ES-I3 (cell line): ENCODE measurements around the gene PRRX1.

Experiments
- H3K36me3 ChIP-seq: 2 replicates; pipeline ENCODE4 v1.6.1; 2013; ENCODE audit warnings: mild to moderate bottlenecking, low read length, control low read depth, moderate library complexity; ENCODE audit not compliant: insufficient read depth
- H3K4me1 ChIP-seq: 2 replicates; pipeline ENCODE4 v1.6.1; 2013; ENCODE audit warnings: mild to moderate bottlenecking, control low read depth, low read length; ENCODE audit not compliant: insufficient read depth
- H3K9ac ChIP-seq: 2 replicates; pipeline ENCODE4 v1.6.1; 2013; ENCODE audit warnings: low read depth, mild to moderate bottlenecking, low read length, moderate library complexity
- H3K9me3 ChIP-seq: 2 replicates; pipeline ENCODE4 v1.6.1; 2013; ENCODE audit warnings: mild to moderate bottlenecking, low read length, moderate library complexity; ENCODE audit not compliant: control insufficient read depth, insufficient read depth

PRRX1 gene

DNA sequence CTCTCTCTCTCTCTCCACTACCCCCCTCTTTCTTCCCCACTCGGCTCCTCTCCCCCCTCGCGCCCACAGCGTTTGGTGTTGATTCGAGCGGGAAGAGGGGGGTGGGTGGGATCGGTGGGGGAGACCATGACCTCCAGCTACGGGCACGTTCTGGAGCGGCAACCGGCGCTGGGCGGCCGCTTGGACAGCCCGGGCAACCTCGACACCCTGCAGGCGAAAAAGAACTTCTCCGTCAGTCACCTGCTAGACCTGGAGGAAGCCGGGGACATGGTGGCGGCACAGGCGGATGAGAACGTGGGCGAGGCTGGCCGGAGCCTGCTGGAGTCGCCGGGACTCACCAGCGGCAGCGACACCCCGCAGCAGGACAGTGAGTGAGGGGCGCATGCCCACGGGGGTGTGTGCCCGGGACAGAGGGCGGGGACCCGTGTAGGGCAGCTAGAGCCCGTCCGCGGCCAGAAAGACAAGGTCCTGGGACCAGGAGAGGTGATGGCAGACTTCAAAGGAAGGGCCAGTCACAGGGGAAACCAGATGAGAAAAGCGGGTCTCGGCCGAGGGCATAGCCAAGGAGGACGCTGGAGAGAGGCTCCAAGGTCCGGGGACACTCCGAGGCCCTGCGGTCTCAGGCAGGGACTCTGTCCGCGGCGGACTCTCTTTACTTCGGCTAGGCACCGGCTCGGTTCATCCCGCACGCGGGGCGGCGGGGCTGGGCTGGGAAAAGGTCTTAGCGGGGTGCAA is at the start of gene PRRX1:
Gene PRRX1, plus strand, starts transcription at position 39 of the 735 bp plus-strand sequence. Its CDS starts 88 bp downstream, at position 127.
- H3K9ac ChIP-seq = peak within 1 kb of the TSS; percentile 47; the same call in 1 of the 2 replicates
- no peaks in the 10 kb centered on the region for H3K36me3 ChIP-seq
- no peaks in the 10 kb centered on the region for H3K9me3 ChIP-seq
- peaks cover 5% of the 10 kb centered on the region; the same call in 1 of the 2 replicates for H3K4me1 ChIP-seq

DNA sequence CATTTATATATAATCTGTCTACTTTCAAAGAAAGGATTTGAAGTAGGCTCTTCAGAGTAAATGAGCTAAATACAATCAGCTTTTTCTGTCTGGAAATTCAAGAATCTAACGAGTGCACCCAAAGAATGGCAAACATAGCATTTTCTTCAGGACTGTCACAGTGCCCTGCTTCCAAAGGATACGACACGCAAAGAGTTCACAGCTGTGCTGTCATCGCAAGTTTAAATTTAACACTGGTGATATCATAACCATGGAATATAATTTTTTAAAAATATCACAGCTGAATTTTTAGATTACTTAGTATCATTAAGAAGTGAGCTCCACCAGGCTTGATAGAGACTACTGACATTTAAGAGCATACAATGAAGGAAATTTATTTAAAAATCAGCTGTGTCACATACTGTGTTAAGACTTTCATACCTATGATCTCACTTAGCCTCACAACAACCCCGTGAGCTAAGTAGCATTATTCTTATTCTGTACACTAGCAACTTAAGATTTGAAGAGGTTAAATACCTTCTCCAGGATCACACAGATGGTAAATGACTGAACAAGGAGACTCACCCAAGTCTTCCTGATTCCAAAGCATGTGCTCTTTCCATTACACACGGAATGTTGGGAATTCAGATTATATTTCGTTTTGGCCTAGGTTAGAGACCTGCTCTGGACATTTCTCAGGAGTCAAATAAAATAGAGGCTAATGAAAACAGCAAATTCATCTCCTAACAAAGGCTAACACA is 46.2 kb upstream of the PRRX1 start:
- Histone ChIP-seq H3K36me3 (no peaks in the 10 kb centered on the region), H3K4me1 (no peaks in the 10 kb centered on the region), H3K9me3 (no peaks in the 10 kb centered on the region), H3K9ac (no peak overlapping the region)

DNA sequence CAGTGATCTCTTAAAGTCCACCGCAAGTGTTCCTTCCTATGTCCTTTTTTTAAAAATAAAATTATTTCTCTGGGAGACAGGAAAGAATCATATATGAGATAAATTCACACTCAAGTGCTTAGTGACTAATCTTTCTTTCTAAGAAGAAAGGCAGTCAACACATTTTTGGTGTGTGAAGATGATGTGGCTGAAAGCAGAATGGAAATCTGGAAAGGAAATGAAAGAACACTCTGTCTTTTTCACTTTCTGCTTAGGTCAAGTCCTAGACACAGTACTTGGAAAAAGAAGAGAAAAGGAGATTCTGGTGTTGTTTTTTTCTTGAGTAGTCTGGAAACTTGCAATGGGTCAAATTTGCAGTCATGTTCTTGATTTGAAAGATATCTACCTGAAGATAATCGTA is 45.5 kb upstream of the PRRX1 start:
- H3K9ac ChIP-seq = no peak overlapping the region

DNA sequence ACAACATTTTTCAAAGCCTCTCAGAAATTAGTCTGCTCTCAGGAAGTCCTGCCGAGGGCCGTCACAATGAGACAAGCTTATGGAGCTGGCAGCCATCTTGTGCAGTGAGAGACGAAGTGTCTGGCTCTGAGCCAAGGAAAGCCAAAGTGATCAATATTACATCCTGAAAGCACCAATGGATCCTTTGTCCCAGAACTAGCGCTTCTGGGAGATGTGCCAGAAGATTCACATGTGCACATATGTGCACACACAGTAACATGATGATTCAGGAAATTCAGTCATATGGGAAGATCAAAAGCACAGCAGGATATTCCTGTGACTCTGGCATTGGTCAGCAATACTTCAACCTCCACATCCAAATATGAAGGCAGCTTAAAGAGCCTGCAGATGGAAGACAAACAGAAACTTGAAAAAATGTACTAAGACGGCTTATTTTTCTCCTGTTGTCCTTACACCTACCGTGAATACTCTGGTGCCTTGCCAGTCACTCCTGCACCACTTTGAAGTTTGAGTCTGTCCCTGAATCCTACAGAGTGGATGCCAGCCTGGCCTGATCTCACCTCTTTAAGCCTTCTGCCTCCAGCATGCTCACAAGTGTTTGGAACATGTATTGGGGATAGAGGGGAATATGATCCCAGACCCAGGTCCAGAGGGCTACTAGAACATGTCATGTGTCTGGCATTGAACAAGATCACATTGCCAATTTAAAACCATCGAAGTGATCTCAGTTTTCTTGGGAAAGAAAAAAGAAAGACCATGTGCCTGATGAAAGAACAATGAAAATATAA is 44.5 kb upstream of the PRRX1 start:
- no peak overlapping the region for H3K9ac ChIP-seq
- H3K4me1 ChIP-seq = no peaks in the 10 kb centered on the region

More for the DNA sequence above, 45.5 kb upstream of the PRRX1 start:
- no peaks in the 10 kb centered on the region for H3K9me3 ChIP-seq
- H3K36me3 ChIP-seq = no peaks in the 10 kb centered on the region
- H3K4me1 ChIP-seq = no peaks in the 10 kb centered on the region

DNA sequence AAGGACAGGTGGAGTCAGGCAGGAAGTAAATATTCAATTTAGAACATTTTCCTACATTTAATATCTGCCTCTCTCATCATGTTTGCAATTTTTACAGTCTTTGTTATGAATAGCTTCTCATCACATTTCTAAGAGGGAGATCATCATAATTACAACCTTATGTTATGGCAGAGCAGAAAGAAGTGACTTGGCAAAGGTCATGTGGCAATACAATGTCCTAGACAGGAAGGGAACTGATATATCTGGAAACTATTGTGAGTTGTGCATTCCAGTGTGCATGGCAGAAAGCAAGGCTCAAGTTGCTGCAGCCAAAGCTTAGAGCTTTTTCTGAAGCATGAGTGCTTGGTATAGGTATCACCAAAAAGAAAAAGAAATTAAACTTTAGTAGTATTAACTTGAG is 43.8 kb upstream of the PRRX1 start:
- no peaks in the 10 kb centered on the region for H3K9me3 ChIP-seq
- H3K9ac ChIP-seq = no peak overlapping the region
- H3K4me1 ChIP-seq = no peaks in the 10 kb centered on the region
- H3K36me3 ChIP-seq = no peaks in the 10 kb centered on the region

More for the DNA sequence above, 44.5 kb upstream of the PRRX1 start:
- Histone ChIP-seq H3K36me3 (no peaks in the 10 kb centered on the region), H3K9me3 (no peaks in the 10 kb centered on the region)

DNA sequence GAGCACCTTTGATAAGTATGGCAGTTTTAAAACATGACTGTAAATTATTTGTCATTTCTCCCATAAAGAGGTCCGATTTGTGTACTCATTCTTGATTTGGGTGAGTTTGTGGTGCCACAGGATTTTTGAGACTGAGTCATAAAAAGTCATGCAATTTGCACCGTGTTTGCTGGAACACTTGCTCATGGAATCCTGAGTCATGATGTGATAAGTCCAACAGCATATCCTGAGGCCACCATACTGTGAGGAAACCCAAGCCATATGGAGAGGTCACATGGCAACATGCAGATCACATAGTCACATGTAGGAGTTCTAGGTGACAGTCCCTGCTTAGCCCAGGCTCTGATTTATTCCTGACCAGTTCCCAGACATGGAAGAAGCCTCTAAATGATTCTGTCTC is 40.8 kb upstream of the PRRX1 start:
- no peak overlapping the region for H3K9ac ChIP-seq
- H3K36me3 ChIP-seq = no peaks in the 10 kb centered on the region

DNA sequence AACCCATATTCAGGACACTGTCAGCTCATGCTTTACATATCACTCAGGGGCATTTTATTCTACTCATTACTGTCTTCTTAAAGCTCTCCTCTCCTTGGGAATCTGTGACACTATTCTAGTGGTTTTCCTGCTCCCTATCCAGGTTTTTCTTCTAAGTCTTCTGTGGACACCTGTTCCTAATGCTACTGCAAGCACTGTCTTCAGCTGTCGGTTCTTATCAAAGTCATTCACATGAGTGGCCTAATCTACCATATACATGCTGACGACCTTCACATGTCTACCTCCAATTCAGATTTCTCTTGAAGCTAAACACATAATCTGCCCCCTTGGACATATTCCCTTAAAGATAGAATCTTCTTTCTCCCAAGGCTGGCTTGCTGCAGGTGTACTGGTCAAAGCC is 39.8 kb upstream of the PRRX1 start:
- Histone ChIP-seq H3K36me3 (no peaks in the 10 kb centered on the region), H3K4me1 (no peaks in the 10 kb centered on the region), H3K9ac (no peak overlapping the region), H3K9me3 (no peaks in the 10 kb centered on the region)

More for the DNA sequence above, 40.8 kb upstream of the PRRX1 start:
- Histone ChIP-seq H3K9me3 (no peaks in the 10 kb centered on the region), H3K4me1 (no peaks in the 10 kb centered on the region)

DNA sequence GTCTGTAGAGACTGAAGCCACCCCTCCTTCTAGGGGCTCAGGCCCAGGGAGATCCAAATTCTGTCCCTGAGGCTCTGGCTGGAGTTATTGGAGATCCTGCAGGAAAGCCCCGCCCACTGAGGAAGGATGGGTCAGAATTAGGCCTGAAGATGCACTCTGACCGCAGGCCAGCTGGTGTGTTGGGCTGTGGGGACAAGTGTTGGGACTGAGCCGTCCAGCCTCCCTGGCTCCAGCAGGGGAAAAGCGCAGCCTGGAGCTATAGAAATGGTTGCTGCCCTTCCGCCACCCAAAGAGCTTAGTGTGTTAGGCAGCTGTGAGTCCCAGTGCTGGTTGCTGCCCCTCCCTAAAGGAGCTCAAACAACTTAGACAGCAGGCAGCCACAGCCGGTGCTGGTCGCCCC is 33.0 kb upstream of the PRRX1 start:
- no peaks in the 10 kb centered on the region for H3K36me3 ChIP-seq
- H3K9ac ChIP-seq = no peak overlapping the region
- H3K4me1 ChIP-seq = no peaks in the 10 kb centered on the region
- no peaks in the 10 kb centered on the region for H3K9me3 ChIP-seq

DNA sequence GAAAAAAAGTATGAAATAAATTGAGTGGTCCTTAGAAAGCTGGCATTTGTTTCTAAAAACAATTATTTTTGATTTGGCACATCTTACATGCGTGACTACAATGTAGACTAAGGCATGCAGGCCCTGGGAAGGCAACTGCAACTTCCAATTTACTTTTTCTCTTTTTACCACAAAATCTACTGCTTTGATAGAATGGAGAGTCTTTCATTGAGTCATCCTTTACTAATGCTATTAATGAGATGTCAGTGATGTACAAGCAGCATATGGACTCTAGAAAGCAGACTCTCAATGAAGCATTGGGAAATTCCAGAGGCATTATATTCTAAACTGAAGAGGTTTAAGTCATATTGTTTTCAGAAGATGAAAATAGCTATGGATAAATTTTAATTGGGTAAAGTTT is 29.6 kb upstream of the PRRX1 start:
- no peak overlapping the region for H3K9ac ChIP-seq
- H3K9me3 ChIP-seq = no peaks in the 10 kb centered on the region
- H3K4me1 ChIP-seq = no peaks in the 10 kb centered on the region
- no peaks in the 10 kb centered on the region for H3K36me3 ChIP-seq

DNA sequence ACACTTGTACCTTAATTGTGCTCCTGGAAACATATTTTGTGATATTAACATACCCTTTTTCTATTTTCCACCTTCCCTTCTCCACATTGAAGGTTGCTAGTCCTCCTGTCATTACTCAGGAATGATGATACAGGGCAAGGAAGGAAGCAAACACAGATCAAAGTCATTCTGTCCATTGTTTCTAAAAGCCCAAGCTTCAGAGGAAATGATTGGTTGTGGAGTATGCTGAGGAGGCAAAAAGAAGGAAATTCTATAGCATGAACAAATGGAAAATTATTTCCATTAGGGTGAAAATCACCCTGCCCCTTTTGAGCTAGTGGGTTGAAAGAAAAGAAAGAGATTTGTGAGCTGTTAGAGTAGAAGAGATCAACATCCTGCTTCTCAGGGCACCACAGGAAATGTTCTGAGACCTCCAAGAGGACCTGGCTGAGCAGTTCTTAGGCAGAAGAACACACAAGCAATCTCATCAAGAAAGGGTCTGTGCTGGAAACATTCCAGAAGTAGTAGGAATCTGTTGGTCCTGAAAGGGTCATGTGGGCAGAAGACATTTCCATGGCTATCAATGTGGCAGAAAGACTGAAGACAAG is 29.0 kb upstream of the PRRX1 start:
- no peaks in the 10 kb centered on the region for H3K9me3 ChIP-seq
- no peaks in the 10 kb centered on the region for H3K36me3 ChIP-seq
- H3K4me1 ChIP-seq = no peaks in the 10 kb centered on the region
- H3K9ac ChIP-seq = no peak overlapping the region

DNA sequence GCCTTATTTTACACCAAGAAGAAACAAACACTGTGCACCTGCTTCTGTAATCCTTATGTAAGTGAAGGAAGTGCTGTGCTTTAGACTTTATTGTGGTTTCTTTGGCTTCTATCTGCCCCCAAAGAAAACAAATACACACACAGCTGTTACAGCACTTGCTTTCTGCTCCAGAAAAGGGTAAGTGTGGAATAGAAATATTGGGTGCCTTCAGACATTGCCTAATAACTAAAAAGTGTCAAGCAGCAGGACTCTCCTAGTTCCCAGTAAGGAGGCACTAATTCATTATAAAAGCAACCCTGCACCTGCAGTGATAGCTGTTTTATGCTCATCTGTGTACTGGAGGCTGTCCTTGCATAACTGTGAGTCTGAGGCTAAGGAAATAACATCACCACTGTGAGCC is 23.4 kb upstream of the PRRX1 start:
- Histone ChIP-seq H3K36me3 (no peaks in the 10 kb centered on the region), H3K4me1 (no peaks in the 10 kb centered on the region), H3K9me3 (no peaks in the 10 kb centered on the region), H3K9ac (no peak overlapping the region)

DNA sequence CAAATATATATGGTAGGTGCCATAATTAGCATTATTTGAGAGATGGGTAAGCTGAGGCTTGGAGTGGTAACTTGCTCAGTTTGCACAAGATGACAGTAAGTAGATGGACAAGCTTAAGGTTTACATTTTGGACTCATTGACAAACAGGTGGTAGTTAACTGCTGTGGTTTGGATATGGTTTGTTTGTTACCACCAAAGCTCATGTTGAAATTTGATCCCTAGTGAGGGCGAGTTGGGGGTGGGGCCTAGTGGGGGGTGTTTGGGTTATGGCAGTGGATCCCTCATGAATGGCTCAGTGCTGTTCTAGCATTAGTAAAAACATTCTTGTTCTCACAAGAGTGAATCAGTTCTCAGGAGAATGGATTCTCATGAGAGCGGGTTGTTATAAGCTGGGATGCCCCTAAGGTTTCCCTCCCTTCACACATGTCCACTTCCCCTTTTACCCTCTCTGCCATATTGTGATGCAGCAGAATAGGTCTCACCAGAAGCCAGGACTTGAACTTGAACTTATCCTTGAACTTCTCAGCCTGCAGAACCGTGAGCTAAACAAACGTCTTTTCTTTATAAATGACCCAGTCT is 6.6 kb upstream of the PRRX1 start:
- no peak overlapping the region for H3K9ac ChIP-seq
- H3K9me3 ChIP-seq = no peaks in the 10 kb centered on the region
- no peaks in the 10 kb centered on the region for H3K36me3 ChIP-seq
- peaks cover 8% of the 10 kb centered on the region for H3K4me1 ChIP-seq

DNA sequence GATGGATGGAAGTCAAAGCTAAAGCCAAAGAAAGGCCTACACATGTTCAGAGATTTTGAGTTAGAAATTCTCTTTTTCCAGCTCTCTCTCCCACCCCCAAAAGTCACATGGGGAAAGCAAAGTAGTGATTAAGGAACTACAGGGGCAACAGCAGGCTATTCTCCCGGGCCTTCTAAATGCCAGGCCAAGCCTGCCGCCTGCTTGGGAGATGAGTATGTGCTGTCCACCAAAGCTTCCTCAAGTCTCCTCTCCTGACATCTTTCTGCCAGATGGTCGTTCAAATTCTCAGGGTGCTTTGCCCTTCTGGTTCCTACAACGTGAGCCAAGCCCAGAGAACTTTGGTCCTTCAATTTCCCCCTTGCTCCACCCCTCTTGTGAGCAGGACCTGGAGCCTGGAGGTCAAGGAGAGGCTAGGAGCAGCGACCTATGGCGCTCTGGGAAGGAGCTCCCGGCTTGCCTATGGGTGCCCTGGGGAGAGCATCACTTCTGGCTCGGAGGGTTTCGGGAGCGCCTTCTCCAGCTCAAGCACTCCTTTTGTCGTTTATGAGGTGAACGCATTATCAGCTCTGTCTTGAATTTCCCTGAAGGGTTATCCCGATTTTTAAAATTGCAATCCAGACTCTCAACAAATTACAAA is 4.4 kb upstream of the PRRX1 start:
- Histone ChIP-seq H3K9me3 (no peaks in the 10 kb centered on the region), H3K4me1 (peaks cover 8% of the 10 kb centered on the region), H3K36me3 (no peaks in the 10 kb centered on the region), H3K9ac (peak overlapping the region; percentile 17; the same call in 1 of the 2 replicates)
